ENCODE measurements around the gene TRAF1. TPM values are rescaled to one million over a fixed set of nuclear protein-coding genes. Genes with fewer than 3 reads are reported as not detected.

TRAF1 gene
- total and polyA plus RNA-seq, 2 of the 13 experiments (the other 11 are each of a cell fraction or from before 2014, with no cell fraction given): 0.44 to 1.0 TPM

DNA sequence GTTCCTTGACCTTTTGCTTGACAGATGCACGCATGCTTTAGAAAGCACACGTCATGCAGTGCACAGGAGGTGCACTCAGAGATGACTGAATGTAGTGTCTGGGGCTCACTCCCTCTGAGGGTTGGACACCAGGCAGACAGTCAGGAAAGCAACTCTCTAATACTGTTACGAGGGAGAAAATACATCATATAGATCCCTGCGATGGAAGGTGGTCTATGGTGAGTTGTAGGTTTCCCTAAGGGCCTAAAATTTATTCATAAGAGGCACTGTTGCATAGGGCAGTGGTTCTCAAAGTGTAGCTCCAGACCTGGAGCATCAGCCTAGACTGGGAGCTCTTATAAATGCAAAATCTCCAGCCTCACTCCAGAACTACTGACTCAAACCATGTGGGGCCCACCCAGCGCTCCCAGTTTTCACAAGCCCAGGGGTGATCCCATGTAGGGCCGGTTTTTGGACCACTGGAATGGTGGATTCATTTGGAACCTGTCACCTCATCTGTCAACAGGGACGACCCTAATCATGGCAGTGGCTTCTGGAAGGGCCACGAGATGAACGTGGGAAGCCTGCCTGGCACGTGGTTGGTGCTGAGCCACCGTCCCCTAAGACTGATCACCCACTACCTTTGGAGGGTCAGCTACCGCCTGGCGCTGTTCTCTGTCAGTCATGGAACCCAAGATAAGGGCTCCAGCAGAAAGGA is 32.8 kb downstream of the TRAF1 start:
- BruUV-seq (replicated peaks): no TSS peak
- peak; percentile 15; the same call in 2 of the 3 replicates for ATAC-seq
- FAIRE-seq: no peak
- Histone ChIP-seq H3K79me2 (ENCODE audit: insufficient read depth, low read length) (no peaks in the 10 kb centered on the region), H3K4me2 (ENCODE audit: low read depth, low read length) (no peak overlapping the region), H3K4me3 (replicated peaks in 1 of 3; ENCODE audit: insufficient read depth in 1 of 3, low read depth in 2 of 3, low read length in 3 of 3) (no peak overlapping the region), H3K36me3 (replicated peaks in 1 of 2; ENCODE audit: control insufficient read depth in 1 of 2, insufficient read depth in 2 of 2, low read length in 2 of 2) (no peaks in the 10 kb centered on the region), H2AFZ (ENCODE audit: low read length) (no peak overlapping the region), H3K27me3 (ENCODE audit: control insufficient read depth in 1 of 2, insufficient read depth in 2 of 2, low read length in 2 of 2) (peaks cover 3 to 14% of the 10 kb centered on the region in 2 experiments; a peak in 2 of 5 replicates), H3K4me1 (ENCODE audit: insufficient read depth, low read length) (peaks cover 48% of the 10 kb centered on the region), H3K27ac (ENCODE audit: extremely low read length, insufficient read depth, low read length) (no peak overlapping the region), H3K9me3 (ENCODE audit: low read length) (no peaks in the 10 kb centered on the region), H4K20me1 (ENCODE audit: insufficient read depth, low read length) (no peaks in the 10 kb centered on the region), H3K9ac (ENCODE audit: insufficient read depth, low read depth, low read length) (no peak overlapping the region)
- intact Hi-C loops (cut with micrococcal nuclease; ENCODE audit: unreplicated experiment): loop anchor here (5.0 kb wide), 1 partner anchor 34 kb away; the partner anchor contains the start of gene TRAF1
- TF ChIP-seq CREB1 (IDR thresholded peaks at IDR 0.05): peak; percentile 37; the same call in 1 of the 2 replicates
- TF ChIP-seq CREB1 (CRISPR knock-in tag; IDR thresholded peaks at IDR 0.05): no peak
- no peak for TF ChIP-seq ZNF577 (CRISPR knock-in tag; IDR thresholded peaks at IDR 0.05; ENCODE audit: borderline replicate concordance, low read depth)
- TF ChIP-seq NRL (CRISPR knock-in tag; IDR thresholded peaks at IDR 0.05; ENCODE audit: borderline replicate concordance): no peak
- TF ChIP-seq MYC (CRISPR knock-in tag; IDR thresholded peaks at IDR 0.05; ENCODE audit: borderline replicate concordance): no peak
- no peak for TF ChIP-seq ETS1 (CRISPR knock-in tag; IDR thresholded peaks at IDR 0.05)
- ChIA-PET POLR2A (no interaction called here), CTCF (ENCODE audit: low intra/inter-chr PET ratio, low total read pairs) (no interaction called here)
- no peak for DNase-seq (ENCODE audit: low spot score)
- in situ Hi-C loops (cut with HindIII; ENCODE audit: extremely low pct_ligation_motif_present, low pct_unique_long_range_greater_than_20kb): no loop called here
- WGBS (ENCODE audit: low lambda C conversion rate): 48% methylated on average over 12 of the region's 13 CpGs

Measured in HepG2 (cell line).